Stimulated activated CD8-positive, alpha-beta memory T cell treated with anti-CD3 and anti-CD28 coated beads, Interleukin-2, amount 100 ng/mL, for 1 hour (primary cell): Measurements from ENCODE around the gene ACOT13.
"Not testable (repeated sequence)": the region's sequence is repeated elsewhere in the genome, so short reads cannot be mapped to it uniquely, and the experiment has no call there.

Experiments
- DNase-seq, 2 donors: peaks; one replicate each; pipeline ENCODE4 v3.0.0-alpha.2; 2020; ENCODE audit warnings: low read depth in 2 of 2

ACOT13 gene

DNA sequence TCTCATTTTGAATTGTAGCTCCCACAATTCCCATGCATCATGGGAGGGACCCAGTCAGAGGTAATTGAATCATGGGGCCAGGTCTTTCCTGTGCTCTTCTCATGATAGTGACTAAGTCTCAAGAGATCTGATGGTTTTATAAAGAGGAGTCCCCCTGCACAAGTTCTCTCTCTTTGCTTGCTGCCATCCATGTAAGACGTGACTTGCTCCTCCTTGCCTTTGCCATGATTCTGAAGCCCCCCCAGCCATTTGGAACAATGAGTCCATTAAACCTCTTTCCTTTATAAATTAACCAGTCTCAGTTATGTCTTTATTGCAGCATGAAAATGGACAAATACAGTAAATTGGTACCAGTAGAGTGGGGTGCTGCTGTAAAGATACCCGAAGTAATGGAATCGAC is 63.8 kb downstream of the ACOT13 start:
- not testable (repeated sequence) for DNase-seq

DNA sequence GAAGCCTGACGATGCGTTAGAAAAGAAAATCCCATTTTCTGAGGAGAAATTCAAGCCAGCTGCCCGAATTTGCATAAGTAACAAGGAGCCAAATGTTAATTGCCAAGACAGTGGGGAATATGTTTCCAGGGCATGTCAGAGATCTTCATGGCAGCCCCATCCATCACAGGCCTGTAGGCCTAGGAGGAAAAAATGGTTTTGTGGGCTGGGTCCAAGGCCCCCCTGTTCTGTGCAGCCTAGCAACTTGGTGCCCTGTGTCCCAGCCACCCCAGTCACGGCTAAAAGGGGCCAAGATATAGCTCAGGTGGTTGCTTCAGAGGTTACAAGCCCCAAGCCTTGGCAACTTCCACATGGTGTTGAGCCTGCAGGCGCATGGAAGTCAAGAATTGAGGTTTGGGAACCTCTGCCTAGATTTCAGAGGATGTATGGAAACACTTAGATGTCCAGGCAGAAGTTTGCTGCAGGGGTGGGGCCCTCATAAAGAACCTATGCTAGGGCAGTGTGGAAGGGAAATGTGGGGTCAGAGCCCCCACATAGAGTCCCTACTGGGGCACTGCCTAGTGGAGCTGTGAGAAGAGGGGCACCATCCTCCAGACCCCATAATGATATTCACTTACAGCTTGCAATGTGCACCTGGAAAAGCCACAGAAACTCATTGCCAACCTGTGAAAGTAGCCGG is 64.7 kb downstream of the ACOT13 start:
- DNase-seq, result not testable (repeated sequence)

DNA sequence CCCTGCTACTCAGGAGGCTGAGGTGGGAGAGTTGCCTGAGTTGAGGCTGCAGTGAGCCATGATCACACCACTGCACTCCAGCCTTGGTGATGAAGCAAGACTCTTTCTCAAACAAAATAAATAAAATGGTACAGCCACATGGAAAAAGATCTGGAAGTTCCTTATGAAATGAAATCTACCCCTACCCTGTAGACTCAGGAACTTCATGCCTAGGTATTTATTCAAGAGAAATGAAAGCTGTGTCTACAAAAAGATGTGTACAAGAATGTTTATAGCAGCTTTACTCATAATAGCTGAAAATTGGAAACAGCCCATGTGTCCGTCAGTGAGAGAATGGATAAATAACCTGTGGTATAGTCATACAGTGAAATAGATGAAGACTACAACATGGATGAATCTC is 67.3 kb downstream of the ACOT13 start:
- DNase-seq, result no peak

DNA sequence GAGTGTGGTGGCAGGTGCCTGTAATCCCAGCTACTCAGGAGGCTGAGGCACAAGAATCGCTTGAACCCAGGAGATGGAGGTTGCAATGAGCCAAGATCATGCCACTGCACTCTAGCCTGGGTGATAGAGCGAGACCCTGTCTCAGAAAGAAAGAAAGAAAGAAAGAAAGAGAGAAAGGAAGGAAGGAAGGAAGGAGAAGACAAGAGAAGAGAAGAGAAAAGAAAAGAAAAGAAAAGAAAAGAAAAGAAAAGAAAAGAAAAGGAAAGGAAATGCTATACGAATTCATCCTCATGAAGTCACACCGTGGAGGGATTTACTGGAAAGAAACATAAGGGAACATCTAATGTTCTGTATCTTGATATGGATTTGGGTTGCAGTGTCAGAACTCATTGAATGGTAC is 67.8 kb downstream of the ACOT13 start:
- not testable (repeated sequence) for DNase-seq

DNA sequence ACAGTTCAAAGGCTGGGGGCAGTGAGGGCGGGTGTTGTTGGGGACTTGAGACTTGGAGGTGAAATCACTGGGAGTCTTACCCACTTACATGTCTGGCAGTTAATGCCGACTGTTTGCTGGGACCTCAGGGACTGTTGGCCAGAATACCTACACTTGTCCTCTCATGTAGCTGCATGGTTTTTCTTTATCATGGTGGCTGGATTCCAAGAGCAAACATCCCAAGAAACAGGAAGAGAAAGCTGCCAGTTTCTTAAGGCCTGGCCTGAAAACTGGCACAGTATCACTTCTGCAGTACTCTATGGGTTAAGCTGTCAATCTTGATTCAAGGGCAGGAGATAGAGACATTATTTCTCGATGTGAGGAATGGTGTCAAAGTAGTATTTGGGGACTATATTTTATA is 71.9 kb downstream of the ACOT13 start:
- DNase-seq, result no peak

DNA sequence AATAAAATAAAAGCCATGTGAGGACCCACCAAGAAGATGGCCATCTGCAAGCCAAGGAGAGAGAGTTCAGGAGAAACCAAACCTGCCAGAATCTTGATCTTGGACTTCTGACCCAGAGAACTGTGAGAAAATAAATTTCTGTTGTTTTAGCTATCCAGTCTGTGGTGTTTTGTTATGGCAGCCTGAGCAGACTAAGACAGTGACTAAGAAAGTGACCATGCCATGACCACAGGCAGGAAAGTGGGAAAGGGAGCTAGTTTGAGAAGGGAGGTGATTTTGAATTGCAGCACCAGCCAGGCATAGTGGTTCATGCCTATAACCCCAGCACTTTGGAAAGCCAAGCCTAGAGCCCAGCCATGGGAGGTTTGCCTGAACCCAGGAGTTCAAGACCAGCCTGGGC is 74.0 kb downstream of the ACOT13 start:
- DNase-seq, result no peak

DNA sequence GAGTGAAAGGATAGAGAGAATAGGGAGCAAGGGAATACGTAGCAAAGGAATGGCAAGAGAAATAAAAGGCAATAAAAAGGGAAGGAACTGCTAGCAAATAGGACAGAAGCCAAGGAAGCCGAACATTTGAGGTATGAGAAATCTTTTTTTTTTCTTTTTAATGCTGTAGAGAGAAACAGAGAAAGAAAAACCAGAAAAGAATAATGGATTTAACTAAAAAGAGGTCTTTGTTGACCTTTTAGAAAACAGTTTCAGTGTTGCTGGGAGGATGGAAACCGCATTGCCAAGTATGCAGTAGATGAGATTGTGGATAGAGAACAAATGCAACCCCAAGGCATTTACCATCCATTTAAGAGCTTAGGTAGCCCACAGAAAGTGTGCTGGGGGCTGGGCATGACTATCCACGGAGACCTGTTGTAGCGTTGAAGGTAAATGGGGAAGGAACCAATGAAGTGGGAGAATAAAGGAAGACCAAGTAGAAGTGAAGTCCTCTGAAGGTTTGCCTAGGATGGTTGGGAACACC is 75.4 kb downstream of the ACOT13 start:
- DNase-seq, result no peak

DNA sequence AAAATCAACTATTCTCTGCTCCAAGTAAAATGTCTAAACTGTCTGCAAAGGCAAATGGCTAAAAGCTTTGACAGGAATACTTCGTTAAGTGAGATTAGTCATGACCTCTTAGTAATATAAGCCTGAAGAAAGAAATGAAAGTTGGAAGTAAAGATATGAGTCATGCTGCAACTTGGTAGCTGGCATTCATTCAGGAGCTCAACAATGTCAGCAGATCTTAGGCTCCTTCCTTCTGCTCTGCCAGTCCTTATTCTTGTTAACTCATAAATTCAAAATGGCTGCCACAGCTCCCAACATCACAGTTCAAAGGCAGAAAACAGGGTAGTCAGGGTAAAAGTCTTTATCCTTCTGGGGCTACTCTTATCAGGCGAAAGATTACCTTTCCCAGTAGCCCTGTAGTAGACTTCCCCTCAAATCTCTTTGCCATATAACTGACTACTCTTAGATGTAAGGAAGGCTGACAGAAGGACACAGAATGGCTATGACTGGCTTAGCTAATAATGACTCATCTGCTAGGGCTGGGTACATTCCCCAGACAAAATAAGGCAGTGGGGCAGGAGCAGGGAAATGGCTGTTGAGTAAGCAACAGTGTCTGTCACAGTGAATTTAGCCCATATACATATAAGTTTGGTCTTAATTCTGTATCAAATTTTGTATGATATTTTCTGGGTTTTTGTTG is 76.5 kb downstream of the ACOT13 start:
- DNase-seq, result no peak

DNA sequence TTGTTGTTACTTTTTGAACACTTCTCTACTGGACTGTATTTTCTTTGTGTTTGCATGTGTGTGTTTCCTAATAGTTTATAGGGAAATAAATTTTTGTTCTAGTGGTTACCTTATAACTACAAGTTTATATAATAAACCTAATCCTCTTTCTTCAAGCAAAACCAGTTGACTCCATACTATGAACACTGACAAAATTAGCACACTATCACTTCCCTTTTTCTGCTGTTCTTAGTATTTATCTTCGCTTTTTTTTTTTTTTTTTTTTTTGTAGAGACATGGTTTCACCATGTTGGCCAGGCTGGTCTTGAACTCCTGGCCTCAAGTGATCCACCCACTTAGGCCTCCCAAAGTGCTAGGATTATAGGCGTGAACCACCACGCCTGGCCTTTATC is 77.1 kb downstream of the ACOT13 start:
- DNase-seq, result no peak

DNA sequence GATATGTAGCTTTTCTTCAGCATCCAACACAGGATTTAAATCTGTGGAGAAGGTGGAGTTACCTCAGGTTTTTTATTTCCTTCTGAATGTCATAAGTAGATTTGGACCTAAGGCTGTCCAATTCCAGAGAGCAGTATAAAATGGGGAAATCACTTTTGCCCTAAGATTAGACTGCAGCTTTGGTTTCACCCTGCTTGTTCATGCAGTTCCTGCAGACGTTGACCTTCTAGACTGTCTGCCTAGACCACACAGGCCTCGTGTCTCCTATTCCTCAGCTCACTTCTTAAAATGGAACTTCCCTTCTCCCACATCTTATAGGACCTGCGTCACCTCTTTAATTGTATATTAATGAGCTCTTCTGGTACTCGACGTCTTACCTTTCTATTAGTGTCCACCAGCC is 78.0 kb downstream of the ACOT13 start:
- DNase-seq, result no peak

DNA sequence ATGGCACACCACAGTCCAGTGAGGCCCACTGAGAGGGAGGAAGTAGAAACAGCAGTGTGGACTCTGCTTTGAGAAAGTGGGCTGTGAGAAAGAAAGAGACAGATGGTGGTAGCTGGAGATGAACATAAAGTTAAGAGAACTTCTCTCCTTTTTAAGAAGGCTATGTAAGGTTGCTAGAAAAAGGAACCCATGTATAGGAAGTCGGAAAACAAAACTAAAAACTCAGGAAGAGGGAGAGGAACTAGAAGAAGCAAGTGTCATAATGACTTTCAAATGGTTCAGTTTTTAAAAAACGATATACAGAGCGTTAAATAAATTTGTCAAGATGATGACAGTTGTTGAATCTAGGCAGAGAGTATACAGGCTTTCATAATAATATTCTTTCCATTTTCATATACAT is 82.4 kb downstream of the ACOT13 start:
- no peak for DNase-seq

DNA sequence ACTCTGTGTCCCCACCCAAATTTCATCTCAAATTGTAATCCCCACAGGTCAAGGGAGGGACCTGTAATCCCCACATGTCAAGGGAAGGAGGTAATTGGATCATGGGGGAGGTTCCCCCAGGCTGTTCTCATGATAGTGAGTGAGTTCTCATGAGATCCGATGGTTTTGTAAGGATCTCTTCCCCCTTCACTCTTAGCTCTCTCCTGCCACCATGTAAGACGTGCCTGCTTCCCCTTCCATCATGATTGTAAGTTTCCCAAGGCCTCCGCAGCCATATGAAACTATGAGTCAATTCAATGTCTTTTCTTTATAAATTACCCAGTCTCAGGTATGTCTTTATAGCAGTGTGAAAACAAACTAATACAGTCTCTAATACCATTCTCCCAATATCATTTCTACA is 84.0 kb downstream of the ACOT13 start:
- not testable (repeated sequence) for DNase-seq

DNA sequence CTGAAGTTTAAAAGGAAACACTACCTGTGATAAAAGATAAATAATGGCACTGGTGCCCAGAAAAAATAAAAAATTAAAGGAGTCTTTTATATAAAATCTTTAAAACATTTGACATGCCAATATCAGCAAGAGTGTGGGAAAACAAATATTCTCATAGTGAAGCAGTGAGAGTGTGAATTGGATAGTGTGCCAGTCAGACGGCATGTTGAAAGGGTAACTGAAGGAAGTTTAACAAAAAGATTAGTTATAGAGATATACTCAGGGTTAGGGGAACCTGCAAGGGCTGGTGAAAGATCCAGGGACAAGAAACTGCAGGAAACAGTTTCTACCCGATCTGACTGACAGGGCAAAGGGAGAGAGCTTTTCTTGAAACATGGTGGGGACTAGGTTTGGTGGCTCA is 85.6 kb downstream of the ACOT13 start:
- DNase-seq, result no peak

DNA sequence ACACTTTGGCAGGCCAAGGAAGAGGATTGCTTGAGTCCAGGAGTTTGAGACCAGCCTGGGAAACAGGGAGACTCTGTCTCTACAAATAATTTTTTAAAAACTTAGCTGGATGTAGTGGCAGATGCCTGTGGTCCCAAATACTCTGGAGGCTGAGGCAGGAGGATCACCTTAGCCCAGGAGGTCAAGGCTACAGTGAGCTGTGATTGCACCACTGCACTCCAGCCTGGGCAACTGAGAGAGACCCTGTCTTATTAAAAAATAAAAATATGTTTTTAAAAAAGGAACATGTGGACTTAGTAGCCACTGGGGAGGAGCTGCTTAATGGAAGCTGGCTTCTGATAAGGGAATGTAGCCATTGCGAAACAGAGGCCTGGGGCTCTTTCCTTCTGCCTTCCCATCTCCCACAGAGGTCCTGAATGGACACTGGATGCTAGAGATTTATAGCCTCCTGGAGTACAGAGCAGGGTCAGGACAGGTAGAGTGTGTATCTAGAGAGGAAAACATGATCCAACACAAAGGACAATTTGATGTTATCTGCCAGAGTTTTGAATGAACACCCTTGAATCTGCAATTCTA is 86.1 kb downstream of the ACOT13 start:
- DNase-seq, result no peak

DNA sequence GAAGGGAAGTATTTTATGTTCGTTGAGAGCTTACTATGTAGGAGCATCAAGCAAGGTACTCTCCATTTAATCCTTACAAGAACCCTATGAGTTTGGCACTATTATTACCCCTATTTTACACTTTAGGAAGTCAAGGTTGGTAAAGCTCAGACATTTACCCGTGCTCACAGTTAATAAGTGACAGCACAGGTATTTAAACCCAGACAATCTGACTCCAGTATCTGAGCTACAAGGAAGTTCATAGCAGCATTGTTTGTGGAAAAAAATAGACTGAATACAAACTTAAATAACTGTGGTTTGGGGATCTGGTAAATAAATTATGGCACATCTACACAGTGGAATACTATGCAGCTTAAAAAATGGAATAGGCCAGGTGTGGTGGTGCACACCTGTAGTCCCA is 86.7 kb downstream of the ACOT13 start:
- DNase-seq, result no peak

DNA sequence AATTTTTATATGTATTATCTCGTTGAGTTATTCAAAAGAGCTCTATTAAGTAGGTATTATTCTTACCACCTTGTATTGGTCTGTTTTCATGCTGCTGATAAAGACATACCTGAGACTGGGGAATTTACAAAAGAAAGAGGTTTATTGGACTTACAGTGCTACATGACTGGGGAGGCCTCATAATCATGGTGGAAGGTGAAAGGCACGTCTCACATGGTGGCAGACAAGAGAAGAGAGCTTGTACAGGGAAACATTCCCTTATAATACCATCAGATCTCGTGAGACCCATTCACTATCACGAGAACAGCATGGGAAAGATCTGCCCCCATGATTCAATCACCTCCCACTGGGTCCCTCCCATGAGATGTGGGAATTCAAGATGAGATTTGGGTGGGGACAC is 87.5 kb downstream of the ACOT13 start:
- DNase-seq, result not testable (repeated sequence)
